Karpas-422 (cell line): ENCODE data around the gene EIF4B. TPM values are rescaled to one million over a fixed set of nuclear protein-coding genes. Genes with fewer than 3 reads are reported as not detected.

Experiments used
- DNase-seq: peaks from one replicate; pipeline ENCODE4 v3.0.0-alpha.2; 2015
- H2AFZ ChIP-seq: fragments of 200-600 bp; sonication (generic); 2 replicates; pipeline ENCODE4 v1.6.1; 2014; ENCODE audit warnings: antibody characterized with exemption, low read length, mixed read lengths
- H3K27ac ChIP-seq: fragments of 200-600 bp; sonication (generic); 2 replicates; pipeline ENCODE4 v1.5.1; 2014; ENCODE audit warnings: mild to moderate bottlenecking, low read length, moderate library complexity
- H3K27me3 ChIP-seq: fragments of 200-600 bp; sonication (generic); 2 replicates; pipeline ENCODE4 v1.6.1; 2014; ENCODE audit warnings: low read length, mixed read lengths
- H3K36me3 ChIP-seq: fragments of 200-600 bp; sonication (generic); 2 replicates; pipeline ENCODE4 v1.6.1; 2014; ENCODE audit warnings: low read length, mixed read lengths; ENCODE audit not compliant: insufficient read depth
- H3K4me1 ChIP-seq: fragments of 200-600 bp; sonication (generic); 2 replicates; pipeline ENCODE4 v1.6.1; 2014; ENCODE audit warnings: mild to moderate bottlenecking, low read length, mixed read lengths
- H3K4me2 ChIP-seq: fragments of 200-600 bp; sonication (generic); 2 replicates; pipeline ENCODE4 v1.6.1; 2014; ENCODE audit warnings: low read length, low read depth, mild to moderate bottlenecking; ENCODE audit not compliant: poor library complexity, severe bottlenecking
- H3K4me3 ChIP-seq: fragments of 200-600 bp; sonication (generic); 2 replicates; pipeline ENCODE4 v1.5.1; 2014; ENCODE audit warnings: mild to moderate bottlenecking, antibody characterized with exemption, low read length, mixed read lengths
- H3K79me2 ChIP-seq: fragments of 200-600 bp; sonication (generic); 2 replicates; pipeline ENCODE4 v1.6.1; 2014; ENCODE audit warnings: mild to moderate bottlenecking, low read length, mixed read lengths
- H3K9ac ChIP-seq: fragments of 200-600 bp; sonication (generic); 2 replicates; pipeline ENCODE4 v1.6.0; 2014; ENCODE audit warnings: low read length
- H3K9me2 ChIP-seq: fragments of 200-600 bp; sonication (generic), shearing (Covaris generic); replicated peaks from 2 replicates; pipeline ENCODE4 v1.6.0; 2014; ENCODE audit warnings: mild to moderate bottlenecking, low read length, moderate library complexity; ENCODE audit not compliant: insufficient read depth
- H3K9me3 ChIP-seq: fragments of 300-700, 200-600 bp; sonication (generic); 2 replicates; pipeline ENCODE4 v1.6.1; 2014; ENCODE audit warnings: low read length, mixed read lengths
- H4K20me1 ChIP-seq: fragments of 200-600 bp; sonication (generic); 2 replicates; pipeline ENCODE4 v1.6.1; 2014; ENCODE audit warnings: mild to moderate bottlenecking, antibody characterized with exemption, low read length, low read depth; ENCODE audit not compliant: insufficient read depth
- total RNA-seq: library from RNA; depleted of rRNA; stranded (reverse); fragments of >200 nt; shearing (Covaris generic); gene quantifications from 2 replicates; pipeline ENCODE4 v1.2.3, GENCODE V29; 2014; ENCODE audit warnings: low replicate concordance

The EIF4B gene
- total RNA-seq, 1 experiment from 2014 or later, result 549 TPM

DNA sequence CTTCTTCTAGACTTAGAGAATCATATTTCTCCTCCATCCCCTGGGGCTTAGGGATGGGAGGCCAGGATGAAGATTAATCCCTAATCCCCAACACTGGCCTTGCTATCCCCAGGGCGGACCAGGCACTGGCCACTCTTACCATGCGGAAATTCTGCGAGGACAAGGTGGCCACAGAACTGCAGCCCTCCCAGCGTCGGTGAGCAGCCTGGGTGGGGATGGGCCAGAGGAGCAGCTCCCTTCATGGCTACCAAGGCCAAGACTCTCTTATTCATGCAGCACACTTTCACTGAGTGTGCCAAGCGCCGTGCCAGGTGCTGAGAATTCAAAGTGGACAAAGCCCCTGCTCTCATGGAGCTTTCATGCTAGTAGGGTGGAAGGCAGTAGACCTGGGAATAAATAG lies 50.6 kb downstream of the EIF4B start:
- H3K9me3 ChIP-seq, result no peaks in the 10 kb centered on the region
- no peak overlapping the region for H3K27ac ChIP-seq
- no peaks in the 10 kb centered on the region for H3K9me2 ChIP-seq
- no peak for DNase-seq
- no peak overlapping the region for H3K4me3 ChIP-seq
- H3K79me2 ChIP-seq, result no peaks in the 10 kb centered on the region
- no peak overlapping the region for H3K4me2 ChIP-seq
- no peak overlapping the region for H3K9ac ChIP-seq
- no peak overlapping the region for H2AFZ ChIP-seq
- H4K20me1 ChIP-seq, result no peaks in the 10 kb centered on the region
- no peaks in the 10 kb centered on the region for H3K36me3 ChIP-seq
- H3K4me1 ChIP-seq, result peaks cover 8% of the 10 kb centered on the region
- H3K27me3 ChIP-seq, result no peaks in the 10 kb centered on the region

- Histone ChIP-seq H3K4me2 (no peak overlapping the region), H3K79me2 (no peaks in the 10 kb centered on the region), H3K9me2 (no peaks in the 10 kb centered on the region), H3K9ac (no peak overlapping the region), H3K27me3 (no peaks in the 10 kb centered on the region), H3K27ac (no peak overlapping the region), H4K20me1 (no peaks in the 10 kb centered on the region), H2AFZ (no peak overlapping the region), H3K4me1 (peaks cover 8% of the 10 kb centered on the region), H3K9me3 (no peaks in the 10 kb centered on the region), H3K4me3 (no peak overlapping the region), H3K36me3 (no peaks in the 10 kb centered on the region)
- DNase-seq, result no peak
Observed at GRCh38 chr12:53057816-53058500, 51.7 kb downstream of the EIF4B start.

DNA sequence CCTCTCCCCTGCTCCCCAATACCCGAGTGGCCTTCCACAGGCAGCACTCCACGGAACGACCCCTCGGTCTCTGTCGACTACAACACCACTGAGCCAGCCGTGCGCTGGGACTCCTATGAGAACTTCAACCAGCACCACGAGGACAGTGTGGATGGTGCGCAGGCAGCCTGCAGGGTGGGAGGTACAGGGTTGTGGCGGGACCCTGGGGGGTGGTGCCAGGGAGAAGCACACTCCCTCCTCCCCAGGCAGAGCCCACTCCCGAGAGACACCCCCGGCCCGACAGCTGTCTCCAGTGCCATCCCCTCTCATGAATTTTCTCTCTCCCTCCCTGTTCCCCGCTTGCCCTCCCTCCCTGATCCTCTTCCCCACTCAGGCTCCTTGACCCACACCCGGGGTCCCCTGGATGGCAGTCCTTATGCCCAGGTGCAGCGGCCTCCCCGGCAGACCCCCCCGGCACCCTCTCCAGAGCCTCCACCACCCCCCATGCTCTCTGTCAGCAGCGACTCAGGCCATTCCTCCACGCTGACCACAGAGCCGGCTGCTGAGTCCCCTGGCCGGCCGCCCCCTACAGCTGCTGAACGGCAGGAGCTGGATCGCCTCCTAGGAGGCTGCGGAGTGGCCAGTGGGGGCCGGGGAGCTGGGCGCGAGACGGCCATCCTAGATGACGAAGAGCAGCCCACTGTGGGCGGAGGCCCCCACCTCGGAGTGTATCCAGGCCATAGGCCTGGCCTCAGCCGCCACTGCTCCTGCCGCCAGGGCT lies 52.6 kb downstream of the EIF4B start:
- Histone ChIP-seq H4K20me1 (no peaks in the 10 kb centered on the region), H2AFZ (no peak overlapping the region), H3K9me2 (no peaks in the 10 kb centered on the region), H3K9me3 (no peaks in the 10 kb centered on the region), H3K4me3 (no peak overlapping the region), H3K4me1 (peaks cover 6% of the 10 kb centered on the region), H3K27me3 (no peaks in the 10 kb centered on the region), H3K27ac (no peak overlapping the region), H3K36me3 (no peaks in the 10 kb centered on the region), H3K4me2 (no peak overlapping the region), H3K9ac (no peak overlapping the region), H3K79me2 (no peaks in the 10 kb centered on the region)
- DNase-seq, result no peak

DNA sequence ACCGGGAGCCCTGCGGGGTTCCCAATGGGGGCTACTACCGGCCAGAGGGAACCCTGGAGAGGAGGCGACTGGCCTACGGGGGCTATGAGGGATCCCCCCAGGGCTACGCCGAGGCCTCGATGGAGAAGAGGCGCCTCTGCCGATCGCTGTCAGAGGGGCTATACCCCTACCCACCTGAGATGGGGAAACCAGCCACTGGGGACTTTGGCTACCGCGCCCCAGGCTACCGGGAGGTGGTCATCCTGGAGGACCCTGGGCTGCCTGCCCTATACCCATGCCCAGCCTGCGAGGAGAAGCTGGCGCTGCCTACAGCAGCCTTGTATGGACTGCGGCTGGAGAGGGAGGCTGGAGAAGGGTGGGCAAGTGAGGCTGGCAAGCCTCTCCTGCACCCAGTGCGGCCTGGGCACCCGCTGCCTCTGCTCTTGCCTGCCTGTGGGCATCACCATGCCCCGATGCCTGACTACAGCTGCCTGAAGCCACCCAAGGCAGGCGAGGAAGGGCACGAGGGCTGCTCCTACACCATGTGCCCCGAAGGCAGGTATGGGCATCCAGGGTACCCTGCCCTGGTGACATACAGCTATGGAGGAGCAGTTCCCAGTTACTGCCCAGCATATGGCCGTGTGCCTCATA lies 53.3 kb downstream of the EIF4B start:
- Histone ChIP-seq H2AFZ (no peak overlapping the region), H3K27me3 (no peaks in the 10 kb centered on the region), H3K9me2 (no peaks in the 10 kb centered on the region), H4K20me1 (no peaks in the 10 kb centered on the region), H3K4me3 (no peak overlapping the region), H3K27ac (no peak overlapping the region), H3K36me3 (no peaks in the 10 kb centered on the region), H3K9me3 (no peaks in the 10 kb centered on the region), H3K4me2 (no peak overlapping the region), H3K9ac (no peak overlapping the region), H3K4me1 (peaks cover 7% of the 10 kb centered on the region), H3K79me2 (no peaks in the 10 kb centered on the region)
- DNase-seq, result no peak

DNA sequence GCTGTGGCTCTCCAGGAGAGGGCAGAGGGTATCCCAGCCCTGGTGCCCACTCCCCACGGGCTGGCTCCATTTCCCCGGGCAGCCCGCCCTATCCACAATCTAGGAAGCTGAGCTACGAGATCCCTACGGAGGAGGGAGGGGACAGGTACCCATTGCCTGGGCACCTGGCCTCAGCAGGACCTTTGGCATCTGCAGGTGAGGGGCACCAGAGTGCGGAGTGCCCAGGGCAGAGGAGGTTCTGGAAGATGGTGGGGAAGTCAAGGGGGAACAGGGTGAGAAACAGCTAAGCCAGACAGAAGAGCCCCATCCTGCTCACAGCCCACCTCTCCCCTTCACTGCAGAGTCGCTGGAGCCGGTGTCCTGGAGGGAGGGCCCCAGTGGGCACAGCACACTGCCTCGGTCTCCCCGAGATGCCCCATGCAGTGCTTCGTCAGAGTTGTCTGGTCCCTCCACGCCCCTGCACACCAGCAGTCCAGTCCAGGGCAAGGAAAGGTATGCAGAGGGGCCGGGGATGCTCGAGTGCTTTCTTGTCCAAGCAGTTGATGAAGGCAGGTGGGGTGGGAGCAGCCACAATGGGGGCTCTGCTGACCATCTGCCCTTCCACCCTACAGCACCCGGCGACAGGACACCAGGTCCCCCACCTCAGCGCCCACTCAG lies 53.9 kb downstream of the EIF4B start:
- Histone ChIP-seq H3K9me2 (no peaks in the 10 kb centered on the region), H3K9me3 (no peaks in the 10 kb centered on the region), H3K9ac (no peak overlapping the region), H2AFZ (no peak overlapping the region), H3K36me3 (no peaks in the 10 kb centered on the region), H3K4me3 (no peak overlapping the region), H3K4me1 (peaks cover 7% of the 10 kb centered on the region), H3K27ac (no peak overlapping the region), H3K27me3 (no peaks in the 10 kb centered on the region), H3K4me2 (no peak overlapping the region), H4K20me1 (no peaks in the 10 kb centered on the region), H3K79me2 (no peaks in the 10 kb centered on the region)
- no peak for DNase-seq

GRCh38 chr12:53060721-53061276 lies 54.5 kb downstream of the EIF4B start:
- no peak overlapping the region for H2AFZ ChIP-seq
- H3K4me3 ChIP-seq, result no peak overlapping the region
- no peaks in the 10 kb centered on the region for H3K79me2 ChIP-seq
- no peak overlapping the region for H3K9ac ChIP-seq
- H3K9me3 ChIP-seq, result no peaks in the 10 kb centered on the region
- DNase-seq, result no peak
- H3K9me2 ChIP-seq, result no peaks in the 10 kb centered on the region
- no peak overlapping the region for H3K4me2 ChIP-seq
- H3K27ac ChIP-seq, result no peak overlapping the region
- no peaks in the 10 kb centered on the region for H3K27me3 ChIP-seq
- peaks cover 7% of the 10 kb centered on the region for H3K4me1 ChIP-seq
- H4K20me1 ChIP-seq, result no peaks in the 10 kb centered on the region; the same call in 1 of the 2 replicates
- H3K36me3 ChIP-seq, result no peaks in the 10 kb centered on the region

DNA sequence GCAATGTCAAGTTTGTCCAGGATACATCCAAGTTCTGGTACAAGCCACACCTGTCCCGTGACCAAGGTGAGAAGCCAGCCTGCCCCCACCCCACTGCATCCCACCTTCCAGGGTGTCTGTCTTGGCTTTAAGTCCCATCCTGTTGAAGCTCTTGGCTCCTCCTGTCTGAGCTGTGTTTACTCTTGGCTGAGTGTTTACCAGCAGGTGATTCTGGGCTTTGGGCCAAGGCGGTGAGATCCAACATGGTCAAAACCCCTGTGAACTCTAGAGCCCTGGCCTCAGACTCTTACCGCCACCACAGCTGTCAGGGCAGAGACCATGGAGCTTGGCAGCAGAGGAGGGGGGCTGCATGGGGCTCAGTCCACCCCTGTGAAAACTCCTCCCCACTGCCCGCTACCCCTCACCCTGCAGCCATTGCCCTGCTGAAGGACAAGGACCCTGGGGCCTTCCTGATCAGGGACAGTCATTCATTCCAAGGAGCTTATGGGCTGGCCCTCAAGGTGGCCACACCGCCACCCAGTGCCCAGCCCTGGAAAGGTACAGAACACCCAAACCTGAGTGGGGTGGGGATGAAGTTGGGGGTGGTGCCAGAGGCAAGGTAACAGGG lies 55.3 kb downstream of the EIF4B start:
- Histone ChIP-seq H3K9ac (no peak overlapping the region), H3K4me1 (peaks cover 7% of the 10 kb centered on the region), H3K9me3 (no peaks in the 10 kb centered on the region), H3K27ac (no peak overlapping the region), H3K27me3 (no peaks in the 10 kb centered on the region), H3K36me3 (no peaks in the 10 kb centered on the region), H3K9me2 (no peaks in the 10 kb centered on the region), H2AFZ (no peak overlapping the region), H4K20me1 (no peaks in the 10 kb centered on the region; the same call in 1 of the 2 replicates), H3K79me2 (no peaks in the 10 kb centered on the region), H3K4me2 (no peak overlapping the region), H3K4me3 (no peak overlapping the region)
- DNase-seq, result peak; percentile 65
